DOHH2 (cell line): Measurements from ENCODE around the gene SYNPO2.

Experiments used
- EZH2phosphoT487 ChIP-seq: fragments of 200-600 bp; sonication (generic); IDR thresholded peaks from 2 replicates; pipeline ENCODE4 v1.6.1; 2017; ENCODE audit warnings: borderline replicate concordance, mild to moderate bottlenecking, antibody characterized with exemption, low read length, moderate library complexity, mixed read lengths
- TF ChIP-seq, protein P1 (sequence below): fragments of 200-600 bp; sonication (generic); IDR thresholded peaks from one replicate; pipeline ENCODE4 v1.5.1; 2014; ENCODE audit warnings: antibody characterized with exemption, mild to moderate bottlenecking, low read depth, low read length; ENCODE audit not compliant: poor library complexity, severe bottlenecking

DNA sequence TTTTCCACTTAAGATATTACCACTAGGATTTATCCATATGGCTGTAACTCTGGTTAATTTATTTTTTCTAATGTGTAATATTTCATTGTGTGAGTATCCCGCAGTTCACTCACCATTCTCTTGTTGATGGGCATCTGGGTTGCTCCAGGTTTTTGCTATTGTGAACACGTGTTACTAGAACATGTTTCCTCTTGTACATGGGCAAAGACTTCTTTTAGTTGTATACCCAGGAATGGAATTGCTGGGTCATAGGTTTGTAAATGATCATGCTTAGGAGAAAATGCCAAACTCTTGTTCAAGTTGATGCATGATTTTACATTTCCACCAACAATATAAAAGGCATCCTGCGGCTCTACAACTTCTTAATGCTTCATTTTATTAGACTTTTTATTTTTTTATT lies 26.8 kb downstream of the SYNPO2 start:
- TF ChIP-seq, protein P1, sequence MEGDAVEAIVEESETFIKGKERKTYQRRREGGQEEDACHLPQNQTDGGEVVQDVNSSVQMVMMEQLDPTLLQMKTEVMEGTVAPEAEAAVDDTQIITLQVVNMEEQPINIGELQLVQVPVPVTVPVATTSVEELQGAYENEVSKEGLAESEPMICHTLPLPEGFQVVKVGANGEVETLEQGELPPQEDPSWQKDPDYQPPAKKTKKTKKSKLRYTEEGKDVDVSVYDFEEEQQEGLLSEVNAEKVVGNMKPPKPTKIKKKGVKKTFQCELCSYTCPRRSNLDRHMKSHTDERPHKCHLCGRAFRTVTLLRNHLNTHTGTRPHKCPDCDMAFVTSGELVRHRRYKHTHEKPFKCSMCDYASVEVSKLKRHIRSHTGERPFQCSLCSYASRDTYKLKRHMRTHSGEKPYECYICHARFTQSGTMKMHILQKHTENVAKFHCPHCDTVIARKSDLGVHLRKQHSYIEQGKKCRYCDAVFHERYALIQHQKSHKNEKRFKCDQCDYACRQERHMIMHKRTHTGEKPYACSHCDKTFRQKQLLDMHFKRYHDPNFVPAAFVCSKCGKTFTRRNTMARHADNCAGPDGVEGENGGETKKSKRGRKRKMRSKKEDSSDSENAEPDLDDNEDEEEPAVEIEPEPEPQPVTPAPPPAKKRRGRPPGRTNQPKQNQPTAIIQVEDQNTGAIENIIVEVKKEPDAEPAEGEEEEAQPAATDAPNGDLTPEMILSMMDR: no peak
- no peak for TF ChIP-seq EZH2phosphoT487
